Small intestine (tissue), 7 donors: Measurements from ENCODE around the gene HSPA12A. TPM values are rescaled to one million over a fixed set of nuclear protein-coding genes. Genes with fewer than 3 reads are reported as not detected.
"Not testable (repeated sequence)": the region's sequence is repeated elsewhere in the genome, so short reads cannot be mapped to it uniquely, and the experiment has no call there.

ENCODE experiments used
- DNase-seq, 2 donors: peaks; one replicate each; pipeline versions ENCODE4 v3.0.0 to v3.0.0-alpha.2; 2013
- FAIRE-seq: peaks from 2 replicates; lab custom pipeline; 2012; peaks lifted over from hg19 to GRCh38; lab: Jason Lieb, UNC
- H3K27ac ChIP-seq, 3 donors: one replicate each; pipeline ENCODE4 v1.5.1; 2013; ENCODE audit warnings: low read length in 2 of 3, mild to moderate bottlenecking in 2 of 3, control low read depth in 1 of 3, inconsistent platforms in 1 of 3, low read depth in 1 of 3, moderate library complexity in 1 of 3
- H3K27me3 ChIP-seq, 3 donors: one replicate each; pipeline ENCODE4 v1.6.1; 2013; ENCODE audit warnings: low read length in 3 of 3, inconsistent platforms in 1 of 3; ENCODE audit not compliant: control insufficient read depth in 3 of 3, insufficient read depth in 3 of 3
- H3K36me3 ChIP-seq, 3 donors: one replicate each; pipeline ENCODE4 v1.6.1; 2013; ENCODE audit warnings: low read length in 3 of 3, inconsistent platforms in 1 of 3, low read depth in 1 of 3, mild to moderate bottlenecking in 1 of 3, moderate library complexity in 1 of 3; ENCODE audit not compliant: control insufficient read depth in 3 of 3, insufficient read depth in 2 of 3
- H3K4me1 ChIP-seq, 3 donors: one replicate each; pipeline ENCODE4 v1.6.1; 2013; ENCODE audit warnings: low read length in 2 of 3, inconsistent platforms in 1 of 3, low read depth in 1 of 3, mild to moderate bottlenecking in 1 of 3, moderate library complexity in 1 of 3; ENCODE audit not compliant: control insufficient read depth in 3 of 3, insufficient read depth in 2 of 3
- H3K4me3 ChIP-seq, 3 donors: one replicate each; pipeline ENCODE4 v1.5.1; 2013; ENCODE audit warnings: low read length in 3 of 3, control low read depth in 1 of 3, inconsistent platforms in 1 of 3, low read depth in 1 of 3, mild to moderate bottlenecking in 1 of 3, moderate library complexity in 1 of 3
- H3K9me3 ChIP-seq, 2 donors: one replicate each; pipeline ENCODE4 v1.6.1; 2013; ENCODE audit warnings: low read depth in 1 of 2, low read length in 1 of 2; ENCODE audit not compliant: control insufficient read depth in 2 of 2, insufficient read depth in 1 of 2
- WGBS, 3 donors: extraction: QIAGEN DNeasy Blood & Tissue Kit; methylation state at CpG; one replicate each; pipeline ENCODE4 v1.1.7; 2013; 5-methylcytosine and 5-hydroxymethylcytosine counted together
- polyA plus RNA-seq, 4 donors: library from polyadenylated mRNA; stranded (reverse) in 3 of 4; unstranded in 1 of 4; fragments of 200-250 nt in 3 of 4; fragments of 120-200 nt in 1 of 4; gene quantifications; one replicate each; pipeline versions ENCODE4 v1.2.1 to v1.2.3, GENCODE V29; 2013
- donor health status: healthy with polysubstance abuse.
- donor health status: control.
- donor health status: control.
- donor health status: Bipolar disorder and iron deficiency.
- donor health status: healthy.

Gene HSPA12A
- polyA plus RNA-seq, 4 donors = 0.54 to 8.8 (median 2.2) TPM

DNA sequence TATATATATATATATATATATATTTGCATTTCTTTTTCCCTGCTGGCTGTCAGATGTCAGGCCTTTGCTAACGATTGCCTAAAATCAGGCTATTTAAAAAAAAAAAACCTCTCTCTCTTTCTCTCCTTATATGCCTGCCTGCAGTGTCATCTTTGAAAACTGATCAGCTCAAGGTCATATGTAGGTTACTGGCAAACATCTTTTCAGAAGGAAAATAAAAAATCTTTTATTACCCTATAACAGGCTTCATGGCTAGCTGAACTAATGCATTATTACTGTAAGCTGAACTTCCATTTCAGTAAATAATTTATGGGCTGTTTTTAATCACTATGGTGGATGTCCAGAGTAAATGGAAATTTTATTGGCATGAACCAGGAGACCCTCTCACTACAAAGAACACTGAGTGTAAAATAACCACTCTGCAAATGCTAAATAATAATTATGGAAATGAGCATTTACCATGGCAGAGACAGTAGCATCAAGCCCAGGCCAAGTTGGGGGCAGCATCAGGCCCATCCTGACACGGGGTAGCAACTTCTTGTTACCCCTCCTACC lies 29.3 kb downstream of the HSPA12A start:
- no peaks in the 10 kb centered on the region for H3K9me3 ChIP-seq
- no peaks in the 10 kb centered on the region for H3K4me1 ChIP-seq
- 81 to 86% (median 86%) methylated on average over 2 of the region's 2 CpGs for WGBS, 3 donors
- no peaks in the 10 kb centered on the region for H3K27me3 ChIP-seq
- H3K27ac ChIP-seq = no peak overlapping the region
- H3K36me3 ChIP-seq = no peaks in the 10 kb centered on the region
- FAIRE-seq (no peak), DNase-seq (no peak)
- H3K4me3 ChIP-seq = no peak overlapping the region

DNA sequence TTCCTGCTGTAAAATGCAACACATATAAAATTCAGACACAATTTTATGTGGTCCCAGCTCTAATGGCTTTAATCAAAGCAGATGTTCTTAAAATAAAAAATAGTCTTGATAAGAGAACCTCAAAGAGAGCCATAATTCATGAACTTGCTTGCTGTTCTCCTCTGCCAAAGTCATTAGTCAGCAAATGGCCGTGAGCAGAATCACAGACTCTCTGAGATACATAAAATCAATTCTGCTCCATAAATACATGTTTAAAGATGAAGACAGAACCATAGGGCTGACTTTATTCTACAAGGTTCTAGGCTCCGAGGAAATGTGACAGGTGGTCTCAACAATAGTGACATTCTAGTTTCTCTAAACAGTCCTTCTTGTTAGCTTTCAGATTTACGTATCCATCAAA lies 29.8 kb downstream of the HSPA12A start:
- FAIRE-seq = no peak
- H3K4me1 ChIP-seq = no peaks in the 10 kb centered on the region
- WGBS, 3 donors = 65 to 71% (median 67%) methylated on average over 3 of the region's 3 CpGs
- H3K9me3 ChIP-seq = no peaks in the 10 kb centered on the region
- no peak overlapping the region for H3K27ac ChIP-seq
- H3K27me3 ChIP-seq = no peaks in the 10 kb centered on the region
- H3K36me3 ChIP-seq = no peaks in the 10 kb centered on the region
- no peak overlapping the region for H3K4me3 ChIP-seq
- DNase-seq = no peak

DNA sequence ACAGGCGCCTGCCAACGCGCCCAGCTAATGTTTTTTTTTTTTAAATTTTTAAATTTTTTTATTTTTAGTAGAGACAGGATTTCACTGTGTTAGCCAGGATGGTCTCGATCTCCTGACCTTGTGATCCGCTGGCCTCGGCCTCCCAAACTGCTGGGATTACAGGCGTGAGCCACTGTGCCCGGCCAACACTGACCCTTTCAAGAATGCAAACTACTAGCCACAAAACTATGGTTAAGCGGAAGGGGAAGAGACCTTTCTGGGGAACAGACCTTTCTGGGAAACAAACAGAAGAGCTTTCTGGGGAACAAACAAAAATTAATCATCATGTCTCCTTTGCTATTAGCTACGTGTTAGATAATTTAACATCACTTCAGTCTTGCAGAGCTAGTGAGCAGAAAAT lies 30.6 kb downstream of the HSPA12A start:
- 90 to 92% (median 90%) methylated on average over 10 of the region's 10 CpGs for WGBS, 3 donors
- not testable (repeated sequence) for H3K4me1 ChIP-seq, FAIRE-seq, H3K4me3 ChIP-seq, DNase-seq, H3K27ac ChIP-seq, H3K36me3 ChIP-seq, H3K9me3 ChIP-seq, H3K27me3 ChIP-seq

DNA sequence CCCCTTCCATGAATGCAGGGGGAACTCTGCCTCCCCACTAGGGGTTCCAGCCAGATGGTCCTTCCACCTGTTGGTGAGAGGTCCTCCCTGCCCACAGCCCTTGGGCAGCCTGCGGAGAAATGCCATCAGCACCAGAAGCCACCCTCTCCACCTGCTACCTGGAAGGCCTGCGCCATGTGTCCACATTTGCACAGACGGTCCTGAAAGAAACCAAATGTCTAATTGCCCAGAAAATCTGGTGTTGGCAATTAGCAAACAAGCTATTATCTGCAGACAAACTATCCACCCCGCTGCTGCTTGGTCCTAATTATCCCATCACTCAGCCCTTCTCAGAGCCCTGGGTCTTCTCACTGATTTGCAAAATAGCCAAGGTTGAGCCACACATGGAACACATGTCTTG lies 32.3 kb downstream of the HSPA12A start:
- H3K9me3 ChIP-seq = no peaks in the 10 kb centered on the region
- DNase-seq (no peak), FAIRE-seq (no peak)
- H3K36me3 ChIP-seq = no peaks in the 10 kb centered on the region
- H3K27me3 ChIP-seq = no peaks in the 10 kb centered on the region
- 91 to 95% (median 92%) methylated on average over 4 of the region's 4 CpGs for WGBS, 3 donors
- H3K4me3 ChIP-seq = no peak overlapping the region
- no peak overlapping the region for H3K27ac ChIP-seq
- H3K4me1 ChIP-seq = no peaks in the 10 kb centered on the region

DNA sequence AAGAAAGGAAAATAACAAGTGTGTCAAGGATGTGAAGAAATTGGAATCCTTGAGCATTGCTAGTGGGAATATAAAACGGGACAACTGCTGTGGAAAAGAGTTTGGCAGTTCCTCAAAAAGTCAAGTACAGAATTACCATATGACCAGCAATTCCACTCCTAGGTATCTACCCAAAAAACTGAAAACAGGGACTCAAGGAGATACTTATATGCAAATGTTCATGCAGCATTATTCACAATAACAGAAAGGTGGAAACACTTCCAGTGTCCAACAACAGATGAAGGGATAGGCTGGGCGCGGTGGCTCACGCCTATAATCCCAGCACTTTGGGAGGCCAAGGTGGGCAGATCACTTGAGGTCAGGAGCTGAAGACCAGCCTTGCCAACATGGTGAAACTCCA lies 33.5 kb downstream of the HSPA12A start:
- H3K27me3 ChIP-seq = no peaks in the 10 kb centered on the region
- H3K9me3 ChIP-seq = no peaks in the 10 kb centered on the region
- H3K4me1 ChIP-seq = no peaks in the 10 kb centered on the region
- no peak overlapping the region for H3K27ac ChIP-seq
- no peak overlapping the region for H3K4me3 ChIP-seq
- WGBS, 3 donors = 78 to 85% (median 82%) methylated on average over 4 of the region's 4 CpGs
- FAIRE-seq (no peak), DNase-seq (no peak)
- no peaks in the 10 kb centered on the region for H3K36me3 ChIP-seq

DNA sequence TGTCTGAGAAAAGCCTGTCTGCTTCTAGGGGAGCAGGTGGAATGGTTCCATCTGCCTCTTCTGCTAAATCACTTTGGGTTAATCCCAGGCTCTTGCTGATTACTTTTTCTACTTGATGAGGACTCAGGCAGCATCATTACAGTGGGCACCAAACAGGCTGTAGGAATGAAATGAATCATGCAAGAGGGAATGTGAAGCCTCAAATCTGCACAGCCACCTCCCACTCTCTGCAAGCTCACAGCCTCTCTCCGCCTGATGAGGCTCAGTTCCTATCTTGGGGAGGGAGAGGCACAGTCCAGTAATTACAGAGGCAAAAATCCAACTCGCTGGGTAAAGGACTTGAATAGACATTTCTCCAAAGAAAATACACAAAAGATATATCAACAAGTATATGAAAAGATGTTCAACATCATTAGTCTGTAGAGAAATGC lies 34.0 kb downstream of the HSPA12A start:
- Histone ChIP-seq H3K4me1 (no peaks in the 10 kb centered on the region), H3K27me3 (no peaks in the 10 kb centered on the region), H3K9me3 (no peaks in the 10 kb centered on the region), H3K4me3 (no peak overlapping the region), H3K27ac (no peak overlapping the region), H3K36me3 (no peaks in the 10 kb centered on the region)
- DNase-seq (no peak), FAIRE-seq (no peak)
- 62 to 72% (median 65%) methylated on average over 2 of the region's 2 CpGs for WGBS, 3 donors

DNA sequence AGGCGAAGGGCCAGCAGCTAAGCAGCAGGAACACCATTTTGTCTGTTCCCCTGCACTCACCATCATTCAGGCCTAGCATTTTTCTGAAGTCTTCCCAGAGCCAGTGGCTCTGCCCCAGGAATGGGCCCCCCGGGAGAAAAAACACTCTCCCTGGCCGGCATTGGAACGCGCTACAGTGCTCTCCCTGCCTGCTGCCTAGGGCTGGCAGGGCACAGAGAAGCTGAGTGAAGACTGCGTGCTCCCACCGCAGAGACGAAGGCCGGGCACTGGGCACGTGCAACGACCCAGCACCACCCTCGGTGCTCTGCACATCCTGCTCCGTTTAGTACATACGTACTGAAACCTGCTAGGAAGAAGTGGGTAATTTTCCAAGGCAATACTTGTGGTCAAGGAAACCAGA lies 34.4 kb downstream of the HSPA12A start:
- DNase-seq = no peak
- no peak for FAIRE-seq
- Histone ChIP-seq H3K27me3 (no peaks in the 10 kb centered on the region), H3K4me1 (no peaks in the 10 kb centered on the region), H3K9me3 (no peaks in the 10 kb centered on the region), H3K36me3 (no peaks in the 10 kb centered on the region), H3K4me3 (no peak overlapping the region), H3K27ac (no peak overlapping the region)
- 79 to 90% (median 87%) methylated on average over 14 of the region's 14 CpGs for WGBS, 3 donors

DNA sequence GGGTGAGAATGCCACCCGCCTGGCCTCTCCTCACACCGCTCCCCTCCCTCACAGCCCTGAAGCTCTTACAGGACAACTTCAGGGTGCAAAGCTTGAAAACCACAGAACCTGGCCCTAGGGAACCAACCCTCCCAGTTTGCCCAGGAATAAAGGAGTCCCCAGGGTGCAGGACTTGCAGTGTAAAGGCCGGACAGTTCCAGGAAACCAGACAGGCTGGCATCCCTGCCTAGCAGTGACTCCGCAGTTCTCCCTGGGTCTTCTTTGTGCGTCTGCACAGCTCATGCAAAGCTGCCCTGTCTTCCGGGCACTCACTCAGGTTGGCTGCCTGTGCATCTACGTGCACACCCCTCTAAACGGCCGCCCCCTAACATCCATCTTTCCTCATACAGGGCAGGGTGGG lies 36.1 kb downstream of the HSPA12A start:
- no peak overlapping the region for H3K4me3 ChIP-seq
- H3K27ac ChIP-seq = no peak overlapping the region
- WGBS, 3 donors = 80 to 92% (median 84%) methylated on average over 9 of the region's 9 CpGs
- DNase-seq (no peak), FAIRE-seq (no peak)
- no peaks in the 10 kb centered on the region for H3K27me3 ChIP-seq
- no peaks in the 10 kb centered on the region for H3K36me3 ChIP-seq
- H3K4me1 ChIP-seq = no peaks in the 10 kb centered on the region
- H3K9me3 ChIP-seq = no peaks in the 10 kb centered on the region

DNA sequence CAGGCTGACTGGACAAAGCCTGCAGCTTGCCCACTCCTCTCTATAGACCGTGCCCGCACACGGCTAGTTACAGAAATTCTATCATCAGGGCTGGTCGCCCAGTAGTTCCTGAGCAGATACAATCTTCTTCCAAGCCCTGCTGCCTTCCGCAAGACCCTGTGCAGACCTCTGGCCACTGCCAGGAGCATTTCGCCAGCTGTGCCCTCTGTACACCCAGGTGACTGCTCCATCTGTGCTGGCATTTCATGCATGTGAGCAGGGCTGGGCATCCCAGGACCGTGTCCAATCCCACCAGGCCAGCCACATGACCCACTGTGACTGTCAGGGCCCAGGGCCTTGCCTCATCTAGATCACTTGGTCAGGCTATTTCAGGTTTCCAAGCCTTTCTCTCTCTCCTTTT lies 36.9 kb downstream of the HSPA12A start:
- H3K27ac ChIP-seq = no peak overlapping the region
- no peak for FAIRE-seq

More for the DNA sequence above, 36.9 kb downstream of the HSPA12A start:
- Histone ChIP-seq H3K9me3 (no peaks in the 10 kb centered on the region), H3K4me3 (no peak overlapping the region), H3K4me1 (no peaks in the 10 kb centered on the region), H3K36me3 (peaks cover 0 to under 1% (median 0%) of the 10 kb centered on the region in 3 donors), H3K27me3 (no peaks in the 10 kb centered on the region)
- DNase-seq = no peak
- 80 to 89% (median 87%) methylated on average over 7 of the region's 7 CpGs for WGBS, 3 donors
